ENCODE measurements around the gene VAV1.
"Not testable (repeated sequence)": the region's sequence is repeated elsewhere in the genome, so short reads cannot be mapped to it uniquely, and the experiment has no call there.

VAV1 gene

DNA sequence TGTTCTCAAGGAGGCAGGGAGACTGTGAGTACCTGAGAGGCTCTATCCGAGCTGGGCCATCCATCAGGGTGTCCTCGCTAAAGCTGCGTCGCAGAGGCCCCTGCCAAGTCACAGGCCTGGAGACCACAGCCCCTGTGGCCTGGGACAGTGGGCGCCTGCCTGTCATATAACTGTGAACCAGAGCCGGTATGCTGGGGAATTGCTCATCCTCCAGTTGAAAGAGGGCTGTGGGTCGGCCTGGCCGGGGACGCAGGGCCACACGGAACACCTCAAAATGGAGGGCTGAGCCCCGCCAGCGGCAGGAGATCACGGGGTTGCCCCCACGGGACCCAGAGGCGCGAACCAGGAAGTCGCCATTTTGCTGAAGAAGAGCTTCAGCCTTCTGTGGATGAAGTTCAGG, 11.9 kb upstream of the VAV1 start:
- no peak for DNase-seq (ENCODE audit: low read depth)

DNA sequence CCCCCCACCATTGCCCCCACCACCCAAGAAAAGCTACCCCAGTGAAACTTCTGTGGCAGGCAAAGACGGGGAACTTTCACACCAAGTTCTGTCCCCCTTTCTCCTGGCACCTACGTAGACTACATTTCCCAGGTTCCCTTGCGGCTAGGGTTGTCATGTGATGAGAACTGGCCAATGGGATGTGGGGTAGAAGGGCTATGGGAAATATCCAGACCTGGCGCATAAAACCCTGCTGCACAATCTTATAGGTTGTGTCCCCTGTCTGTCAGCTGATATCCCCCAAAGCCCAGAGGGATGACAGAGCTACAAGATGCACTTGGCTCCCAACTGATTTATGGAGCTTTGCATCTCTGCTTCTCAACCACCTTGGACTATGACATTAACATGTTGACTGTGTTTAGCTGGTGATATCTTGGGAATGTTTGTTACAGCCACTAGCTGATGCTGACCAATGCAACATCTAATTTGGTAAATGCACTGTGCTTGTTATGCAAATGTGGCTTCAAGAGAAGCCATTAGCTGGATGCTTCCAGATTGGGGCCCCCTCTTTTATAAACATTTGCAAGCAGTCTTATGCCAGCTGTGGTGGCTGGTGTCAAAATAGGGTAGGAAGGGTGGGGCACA, 11.3 kb upstream of the VAV1 start:
- no peak for DNase-seq (ENCODE audit: low read depth)

DNA sequence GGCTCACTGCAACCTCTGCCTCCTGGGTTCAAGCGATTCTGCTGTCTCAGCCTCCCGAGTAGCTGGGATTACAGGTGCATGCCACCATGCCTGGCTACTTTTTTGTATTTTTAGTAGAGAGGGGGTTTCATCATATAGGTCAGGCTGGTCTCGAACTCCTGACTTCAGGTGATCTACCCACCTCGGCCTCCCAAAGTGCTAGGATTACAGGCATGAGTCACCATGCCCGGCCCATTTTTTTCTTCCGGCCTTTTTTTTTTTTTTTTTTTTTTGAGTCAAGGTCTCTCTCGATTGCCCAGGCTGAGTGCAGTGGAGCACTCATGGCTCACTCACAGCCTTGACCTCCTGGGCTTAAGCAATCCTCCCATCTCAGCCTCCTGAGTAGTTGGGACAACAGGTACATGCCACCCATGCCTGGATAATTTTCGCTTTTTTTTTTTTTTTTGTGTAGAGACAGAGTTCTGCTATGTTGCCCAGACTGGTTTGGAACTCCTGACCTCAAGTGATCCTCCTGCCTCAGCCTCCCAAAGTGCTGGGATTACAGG, 10.2 kb upstream of the VAV1 start:
- DNase-seq (ENCODE audit: low read depth) = not testable (repeated sequence)

DNA sequence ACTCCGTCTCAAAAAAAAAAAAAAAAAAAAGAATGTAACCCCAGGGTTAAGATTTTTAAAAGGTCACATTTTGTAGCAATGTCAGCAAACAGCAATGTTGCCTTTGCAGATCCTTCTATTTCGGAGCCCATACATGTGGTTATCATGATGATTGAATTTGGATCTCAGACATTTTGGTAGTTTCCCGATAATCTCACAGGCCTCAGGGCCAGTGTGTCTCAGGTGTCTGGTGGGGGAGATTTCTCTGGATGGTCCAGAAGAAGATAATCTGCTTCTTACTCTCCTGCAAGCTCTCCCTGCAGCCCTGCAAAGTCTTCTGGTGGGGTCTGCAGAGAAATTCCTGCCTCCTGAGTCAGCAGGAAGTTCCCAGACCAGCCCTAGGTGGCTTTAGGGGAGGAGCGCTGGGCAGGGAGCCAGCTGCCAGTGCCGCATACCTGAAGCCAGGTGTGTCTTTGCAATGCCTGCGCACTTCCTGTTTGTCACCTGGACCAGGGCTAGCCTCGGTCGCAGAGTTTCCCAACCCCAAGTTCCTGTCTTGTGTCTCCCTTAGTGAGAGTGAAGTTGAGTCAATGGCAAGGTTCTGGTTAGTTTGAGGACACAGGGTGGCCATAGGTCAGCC, 6.7 kb upstream of the VAV1 start:
- DNase-seq (ENCODE audit: low read depth) = no peak

DNA sequence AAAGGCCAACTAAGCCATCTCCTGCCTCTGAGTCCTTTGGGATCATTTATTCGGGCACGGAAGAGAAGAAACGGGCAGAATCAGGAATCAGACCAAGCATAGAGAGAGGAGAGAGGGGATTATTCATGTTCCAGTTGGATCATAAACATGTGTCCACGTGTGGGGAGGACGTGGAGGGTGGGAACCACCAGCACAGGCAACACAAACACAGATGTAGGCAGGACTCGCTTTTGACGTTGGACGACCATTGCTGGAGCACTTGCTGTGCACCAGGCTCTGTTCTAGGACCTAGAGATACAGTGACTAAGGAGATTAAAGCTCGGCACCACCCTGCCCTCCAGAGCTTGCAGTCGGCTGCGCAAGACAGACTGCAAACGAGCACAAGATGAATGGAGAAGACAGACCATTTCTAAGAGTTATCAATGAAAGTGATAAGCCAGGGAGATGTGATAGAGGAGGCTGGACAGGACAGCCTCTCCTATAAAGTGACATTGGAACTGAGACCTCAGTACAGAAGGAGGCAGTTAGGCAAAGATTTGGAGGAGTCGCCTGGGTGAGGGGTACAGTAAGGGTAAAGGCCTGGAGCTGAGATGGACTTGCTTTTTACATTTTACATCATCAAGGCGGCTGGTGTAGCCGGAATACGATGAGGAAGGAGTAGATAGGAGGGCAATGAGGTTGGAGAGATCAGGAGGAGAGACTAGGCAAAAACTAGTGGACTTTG, 6.0 kb upstream of the VAV1 start:
- DNase-seq (ENCODE audit: low read depth) = no peak

DNA sequence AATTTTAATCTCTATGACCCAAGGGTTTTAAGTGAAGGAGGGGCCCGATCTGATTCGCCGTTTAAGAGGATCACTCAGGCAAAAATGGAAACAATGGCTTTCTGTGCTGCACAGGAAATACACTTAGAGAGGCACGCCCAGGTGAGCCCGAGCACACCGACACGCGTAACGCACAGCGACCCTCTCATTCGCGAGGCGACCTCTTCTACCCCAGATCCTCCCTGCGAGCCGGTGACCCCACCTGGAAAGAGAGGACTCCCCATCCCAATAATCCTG, 5.5 kb upstream of the VAV1 start:
- no peak for DNase-seq (ENCODE audit: low read depth)

DNA sequence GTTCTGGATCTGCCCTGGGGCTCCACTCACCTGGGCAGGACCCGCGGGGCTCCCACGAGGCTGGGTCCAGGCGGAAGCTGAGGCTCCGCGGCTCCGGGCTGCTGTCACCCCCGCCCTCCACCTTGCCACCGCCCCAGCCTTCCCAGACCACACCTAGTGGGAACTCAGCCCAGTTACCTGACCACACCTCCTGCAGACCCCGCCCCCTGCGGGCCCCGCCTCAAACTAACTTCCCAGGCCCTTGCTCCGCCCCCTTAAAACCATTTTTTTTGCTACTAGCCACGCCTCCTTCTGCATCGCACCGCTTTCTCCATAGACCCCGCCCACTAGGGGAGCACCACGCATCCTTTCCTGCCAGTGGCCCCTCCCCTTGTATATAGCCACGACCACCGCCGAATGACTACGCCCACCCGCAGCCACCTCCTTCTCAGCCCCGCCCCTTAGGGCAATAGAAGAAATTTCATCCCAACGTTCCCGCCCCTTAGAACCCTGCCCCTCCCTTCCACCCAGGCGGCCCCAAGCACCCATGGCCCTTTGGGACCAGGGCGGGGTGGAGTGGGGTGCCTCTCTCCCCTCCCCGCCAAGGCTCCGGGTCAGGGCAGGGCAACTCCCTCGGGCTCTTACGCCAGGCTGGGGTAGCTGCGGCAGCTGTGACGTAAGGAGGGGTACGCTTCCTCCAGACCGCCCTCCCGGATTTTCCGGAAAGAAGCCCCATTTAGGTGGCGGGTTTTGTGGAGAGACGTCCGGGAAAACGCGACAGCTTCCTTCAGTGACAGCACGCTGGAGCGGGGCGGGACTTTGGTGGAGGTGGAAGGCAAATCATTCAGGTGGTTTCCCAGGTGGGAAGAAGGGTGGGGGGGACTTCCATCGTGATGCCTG, 4.9 kb upstream of the VAV1 start, which contains the start of gene SH2D3A:
TSS of gene SH2D3A (minus strand) at position 79 of the 879 bp plus-strand sequence. CDS start 3,687 bp downstream, outside the sequence.
- DNase-seq (ENCODE audit: low read depth) = peak; percentile 94

DNA sequence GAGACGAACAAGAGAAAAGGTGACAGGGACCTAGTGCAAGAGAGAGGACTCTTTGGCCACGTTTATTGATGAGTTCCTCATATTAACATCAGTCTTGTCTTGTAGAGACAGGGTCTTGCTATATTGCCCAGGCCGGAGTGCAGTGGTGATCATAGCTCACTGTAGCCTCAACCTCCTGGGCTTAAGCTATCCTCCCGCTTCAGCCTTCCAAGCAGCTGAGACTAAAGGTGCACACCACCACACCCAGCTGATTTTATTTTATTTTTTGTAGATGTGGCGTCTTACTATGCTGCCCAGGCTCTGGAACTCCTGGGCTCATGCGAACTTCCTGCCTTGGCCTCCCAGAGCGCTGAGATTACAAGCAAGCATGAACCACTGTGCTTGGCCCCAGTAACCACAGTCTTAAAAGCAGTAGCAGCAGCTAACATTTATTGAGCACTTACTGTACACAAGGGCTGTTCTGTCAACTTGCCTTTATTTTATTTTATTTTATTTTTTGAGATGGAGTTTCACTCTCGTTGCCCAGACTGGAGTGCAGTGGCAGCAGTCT, 4.2 kb upstream of the VAV1 start:
- no peak for DNase-seq (ENCODE audit: low read depth)

DNA sequence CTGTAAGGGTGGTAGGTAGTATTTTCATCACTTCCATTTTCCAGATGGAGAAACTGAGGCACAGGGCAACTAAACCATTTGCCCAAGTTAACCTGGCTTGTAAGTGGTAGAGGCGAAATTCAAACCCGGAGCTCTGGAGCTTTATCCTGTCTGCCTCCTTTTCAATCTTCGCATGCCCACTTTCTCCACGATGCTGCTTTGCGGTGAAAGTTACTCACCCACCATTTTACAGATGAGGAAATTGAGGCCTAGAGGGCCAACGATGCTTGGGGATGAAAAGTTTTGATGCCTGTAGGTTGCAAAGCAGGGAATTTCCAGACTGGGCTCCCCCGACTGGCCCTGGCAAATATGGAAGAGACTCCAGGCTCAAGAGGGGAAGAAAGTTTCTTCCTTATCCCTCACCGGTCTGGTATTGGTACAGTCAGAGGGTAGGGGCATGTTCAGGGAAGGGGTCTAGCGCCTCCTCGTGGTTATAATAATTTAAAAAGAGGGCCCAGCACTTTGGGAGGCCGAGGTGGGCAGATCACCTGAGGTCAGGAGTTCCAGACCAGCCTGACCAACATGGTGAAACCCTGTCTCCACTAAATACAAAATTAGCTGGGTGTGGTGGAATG, 3.4 kb upstream of the VAV1 start:
- DNase-seq (ENCODE audit: low read depth) = no peak

DNA sequence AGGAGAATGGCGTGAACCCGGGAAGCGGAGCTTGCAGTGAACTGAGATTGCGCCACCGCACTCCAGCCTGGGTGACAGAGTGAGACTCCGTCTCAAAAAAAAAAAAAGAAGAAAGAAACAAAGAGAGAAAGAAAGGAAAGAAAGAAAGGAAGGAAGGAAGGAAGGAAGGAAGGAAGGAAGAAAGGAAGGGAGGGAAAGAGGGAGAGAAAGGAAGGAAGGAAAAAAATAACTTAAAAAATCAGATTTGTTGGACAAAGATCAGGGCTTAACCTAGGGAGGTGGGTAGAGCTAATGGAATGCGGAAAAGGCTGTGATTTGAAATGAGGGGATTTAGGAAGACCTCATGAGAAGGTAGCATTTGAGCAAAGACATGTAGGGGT, 870 bp upstream of the VAV1 start:
- DNase-seq (ENCODE audit: low read depth) = not testable (repeated sequence)

DNA sequence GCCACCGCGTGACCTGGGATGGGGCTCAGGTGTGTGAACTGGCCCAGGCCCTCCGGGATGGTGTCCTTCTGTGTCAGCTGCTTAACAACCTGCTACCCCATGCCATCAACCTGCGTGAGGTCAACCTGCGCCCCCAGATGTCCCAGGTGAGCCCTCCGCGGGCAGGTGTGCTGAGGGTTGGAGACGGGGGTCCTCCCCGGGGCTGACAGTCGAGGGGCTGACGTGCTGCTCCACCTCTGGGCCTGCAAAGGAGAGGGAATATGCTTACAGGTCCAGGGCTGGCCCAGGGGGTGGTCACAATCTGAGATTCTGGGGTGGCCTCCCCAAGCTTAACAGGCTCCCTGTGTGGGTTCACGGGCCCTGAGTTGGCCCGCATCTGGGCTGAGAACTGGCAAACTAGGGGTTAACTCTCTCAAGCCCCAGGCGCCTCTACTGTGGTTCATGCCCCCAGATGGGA, 386 bp downstream of the VAV1 start:
- no peak for DNase-seq (ENCODE audit: low read depth)

DNA sequence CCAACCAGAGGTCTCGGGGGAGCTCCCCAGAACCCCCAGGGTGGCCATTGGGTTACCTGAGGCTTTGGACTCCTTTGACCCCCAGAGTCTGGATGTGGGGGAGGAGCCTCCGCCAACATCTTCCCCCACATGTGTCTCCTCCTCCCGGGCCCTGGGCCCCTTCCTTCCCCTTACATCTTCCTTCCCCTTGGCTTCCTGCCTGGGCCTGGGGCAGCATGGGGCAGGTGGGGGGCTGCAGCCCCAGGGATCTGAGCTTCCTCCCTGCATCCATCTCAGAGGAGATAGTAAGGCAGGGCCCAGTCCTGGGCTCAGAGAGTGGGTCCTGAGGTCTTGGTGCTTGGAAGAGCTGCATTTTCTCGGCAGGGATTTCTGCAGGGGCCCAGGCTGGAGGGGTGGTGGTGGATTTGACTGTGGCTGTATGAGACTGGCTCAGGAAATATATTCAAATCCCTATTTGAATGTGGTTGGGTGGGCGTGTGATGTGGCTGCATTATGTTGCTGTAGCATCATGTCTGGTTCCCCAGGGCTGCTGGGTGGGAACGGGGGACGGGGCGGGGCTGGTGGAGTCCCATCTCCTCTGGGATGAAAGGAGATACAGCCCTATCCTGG, 919 bp downstream of the VAV1 start:
- DNase-seq (ENCODE audit: low read depth) = peak; percentile 37

DNA sequence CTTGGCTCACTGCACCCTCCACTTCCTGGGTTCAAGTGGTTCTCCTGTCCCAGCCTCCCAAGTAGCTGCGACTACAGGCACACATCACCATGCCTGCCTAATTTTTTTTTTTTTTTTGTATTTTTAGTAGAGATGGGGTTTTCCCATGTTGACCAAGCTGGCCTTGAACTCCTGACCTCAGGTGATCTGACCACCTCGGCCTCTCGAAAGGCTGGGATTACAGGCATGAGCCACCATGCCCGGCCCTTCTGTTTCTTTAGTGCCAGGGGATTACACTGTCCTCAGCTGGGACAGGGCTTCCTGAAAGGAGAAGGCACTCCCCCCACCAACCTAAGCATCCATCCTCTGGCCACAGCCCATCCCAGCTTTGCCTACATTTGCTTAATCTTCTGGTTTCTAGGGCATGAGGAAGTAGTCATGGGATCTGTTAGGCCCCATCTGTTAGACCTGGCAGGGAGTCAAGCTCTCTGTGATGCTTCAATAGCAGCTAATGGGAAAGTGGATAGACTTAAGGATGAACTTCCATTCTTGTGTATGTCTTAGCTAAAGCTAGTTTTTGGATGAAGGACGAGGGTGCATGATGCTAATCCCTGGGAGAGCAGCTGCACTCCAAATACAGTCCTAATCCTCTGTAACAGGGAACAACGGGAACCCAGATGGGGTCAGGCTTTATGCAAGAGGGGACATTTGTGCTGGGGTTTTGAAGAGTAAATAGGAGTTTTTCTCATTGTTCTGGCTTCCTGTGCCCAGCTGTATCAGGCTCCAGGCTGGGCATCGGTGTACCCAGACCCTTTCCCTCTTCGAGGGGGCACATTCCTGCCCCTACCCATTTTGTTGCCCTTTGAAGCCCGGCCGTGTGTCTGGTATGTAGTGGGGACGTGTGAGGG, 2.6 kb downstream of the VAV1 start:
- DNase-seq (ENCODE audit: low read depth) = no peak

DNA sequence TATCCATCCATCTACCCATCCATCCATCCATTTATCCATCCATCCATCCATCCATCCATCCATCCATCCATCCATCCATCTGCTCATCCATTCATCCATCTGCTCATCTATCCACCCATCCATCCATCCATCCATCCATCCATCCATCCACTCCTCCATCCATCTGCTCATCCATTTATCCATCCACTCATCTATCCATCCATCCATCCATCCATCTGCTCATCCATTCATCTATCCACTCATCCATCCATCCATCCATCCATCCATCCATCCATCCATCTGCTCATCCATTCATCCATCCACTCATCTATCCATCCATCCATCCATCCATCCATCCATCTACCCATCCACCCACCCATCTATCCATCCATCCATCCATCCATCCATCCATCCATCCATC, 3.5 kb downstream of the VAV1 start:
- not testable (repeated sequence) for DNase-seq (ENCODE audit: low read depth)

DNA sequence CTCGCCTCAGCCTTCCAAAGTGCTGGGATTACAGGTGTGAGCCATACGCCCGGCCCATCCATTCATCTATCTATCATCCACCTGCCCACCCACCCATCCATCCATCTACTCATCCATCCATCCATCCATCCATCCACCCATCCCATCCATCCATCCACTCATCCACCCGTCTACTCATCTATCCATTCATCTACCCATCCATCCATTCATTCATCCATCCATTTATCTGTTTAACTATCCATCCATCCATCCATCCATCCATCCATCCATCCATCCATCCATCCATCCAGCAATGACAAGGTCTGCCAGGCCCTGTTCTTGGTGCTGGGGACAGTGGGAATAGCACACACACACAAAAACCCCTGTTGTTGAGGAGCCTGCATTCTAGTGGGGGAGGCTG, 4.5 kb downstream of the VAV1 start:
- no peak for DNase-seq (ENCODE audit: low read depth)

DNA sequence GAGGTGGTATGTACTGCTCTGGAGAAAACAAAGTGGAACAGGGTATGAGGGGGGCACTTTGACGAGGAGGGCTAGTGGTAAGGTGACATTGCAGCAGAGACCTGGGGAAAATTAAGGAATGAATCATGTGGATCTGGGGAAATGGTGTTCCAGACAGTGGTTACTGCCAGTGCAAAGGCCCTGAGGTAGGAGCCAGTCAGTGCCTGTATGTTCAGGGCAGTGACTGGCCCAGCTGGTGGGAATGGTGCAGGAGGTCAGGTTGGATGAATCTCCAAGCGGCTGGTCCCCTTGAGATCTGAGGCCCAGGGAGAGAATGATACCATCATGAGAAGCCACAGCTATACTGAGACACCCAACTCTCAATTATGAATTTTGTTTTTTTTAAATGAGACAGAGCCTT, 4.9 kb downstream of the VAV1 start:
- no peak for DNase-seq (ENCODE audit: low read depth)

DNA sequence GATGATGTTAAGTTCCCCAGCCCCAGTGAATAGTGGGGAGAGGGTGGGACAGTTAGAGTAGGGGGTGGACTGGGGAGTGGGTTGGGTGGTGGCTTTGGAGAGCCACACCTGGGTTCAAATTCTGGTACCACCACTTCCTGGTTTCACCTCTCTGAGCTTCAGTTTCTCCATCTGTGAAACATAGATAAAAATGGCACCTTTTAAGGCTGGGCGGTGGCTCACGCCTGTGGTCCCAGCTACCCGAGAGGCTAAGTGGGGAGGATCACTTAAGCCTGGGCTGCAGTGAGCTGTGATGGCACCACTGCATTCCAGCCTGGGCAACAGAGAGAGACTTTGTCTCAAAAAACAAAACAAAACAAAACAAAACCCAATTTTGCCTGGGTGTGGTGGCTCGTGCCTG, 5.9 kb downstream of the VAV1 start:
- DNase-seq (ENCODE audit: low read depth) = no peak

DNA sequence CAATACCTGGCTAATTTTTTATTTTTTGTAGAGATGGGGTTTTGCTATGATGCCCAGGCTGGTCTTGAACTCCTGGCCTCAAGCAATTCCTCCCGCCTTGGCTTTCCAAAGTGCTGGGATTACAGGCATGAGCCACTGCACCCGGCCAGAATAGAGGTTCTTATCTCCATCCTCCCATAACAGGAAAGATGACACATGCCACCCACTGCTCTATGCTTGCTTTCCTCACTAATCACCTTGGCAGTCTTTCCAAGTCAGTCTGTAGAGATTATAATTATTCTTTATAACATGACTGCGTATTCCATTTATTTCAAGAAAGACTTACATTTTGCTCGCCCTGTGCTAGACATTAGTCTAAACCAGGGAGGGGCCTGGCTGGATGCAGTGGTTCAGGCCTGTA, 6.7 kb downstream of the VAV1 start:
- no peak for DNase-seq (ENCODE audit: low read depth)

DNA sequence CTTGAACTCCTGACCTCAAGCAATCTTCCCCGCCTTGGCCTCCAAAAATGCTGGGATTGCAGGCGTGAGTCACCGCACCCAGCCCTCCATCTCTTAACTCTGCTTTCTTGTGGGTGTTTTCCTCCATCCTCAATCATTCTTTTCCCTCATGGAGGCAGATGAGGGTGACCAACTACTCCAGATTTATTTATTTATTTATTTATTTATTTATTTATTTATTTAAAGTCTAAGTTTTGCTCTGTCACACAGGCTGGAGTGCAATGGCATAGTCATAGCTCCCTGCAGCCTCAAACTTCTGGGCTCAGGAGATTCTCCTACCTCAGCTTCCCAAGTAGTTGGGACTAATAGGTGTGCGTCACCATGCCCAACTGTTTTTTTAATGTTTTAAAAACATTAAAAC, 14.9 kb downstream of the VAV1 start:
- DNase-seq (ENCODE audit: low read depth) = no peak

DNA sequence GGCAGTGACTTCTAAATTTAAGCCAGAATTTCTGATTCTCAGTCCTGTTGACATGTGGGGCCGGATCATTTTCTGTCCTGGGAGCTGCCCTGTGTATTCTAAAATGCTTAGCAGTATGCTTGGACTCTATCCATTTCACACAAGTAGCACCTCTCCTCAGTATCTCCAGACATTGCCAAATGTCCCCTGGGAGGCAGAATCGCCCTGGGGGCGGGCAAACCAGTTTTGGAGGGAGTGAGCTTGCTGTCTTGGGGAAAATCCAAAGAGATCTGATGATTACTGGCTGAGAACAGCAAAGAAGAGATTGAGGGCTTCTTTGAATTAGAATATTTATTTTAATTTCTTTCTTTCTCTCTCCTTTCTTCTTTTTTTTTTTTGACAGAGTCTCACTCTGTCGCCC, 16.4 kb downstream of the VAV1 start:
- DNase-seq (ENCODE audit: low read depth) = no peak
